Activated naive CD4-positive, alpha-beta T cell treated with anti-CD3 and anti-CD28 coated beads for 36 hours (primary cell): ENCODE data around the gene PNMA8C. TPM values are rescaled to one million over a fixed set of nuclear protein-coding genes. Genes with fewer than 3 reads are reported as not detected.
"Not testable (repeated sequence)": the region's sequence is repeated elsewhere in the genome, so short reads cannot be mapped to it uniquely, and the experiment has no call there.

ENCODE experiments used
- CTCF ChIA-PET: fragments of 350-600 bp; sonication (Branson Sonifier 250); formaldehyde crosslinking; loops from one replicate; lab custom pipeline; 2021; ENCODE audit warnings: antibody characterized with exemption; lab: Charles Lee
- DNase-seq: peaks from one replicate; pipeline ENCODE4 v3.0.0-alpha.2; 2020
- H3K27ac Mint-ChIP-seq: one replicate; pipeline ENCODE4 v1.8.0; 2021; ENCODE audit warnings: mild to moderate bottlenecking, mixed read lengths
- H3K27me3 Mint-ChIP-seq: one replicate; pipeline ENCODE4 v1.8.0; 2021; ENCODE audit warnings: low read depth, mixed read lengths
- H3K36me3 Mint-ChIP-seq: one replicate; pipeline ENCODE4 v1.8.0; 2021; ENCODE audit warnings: low read depth, mixed read lengths
- H3K4me1 Mint-ChIP-seq: one replicate; pipeline ENCODE4 v1.8.0; 2021; ENCODE audit warnings: low read depth, mixed read lengths
- H3K4me3 Mint-ChIP-seq: one replicate; pipeline ENCODE4 v1.8.0; 2021; ENCODE audit warnings: mild to moderate bottlenecking, moderate library complexity, mixed read lengths
- H3K9me3 Mint-ChIP-seq: one replicate; pipeline ENCODE4 v1.8.0; 2021; ENCODE audit warnings: mixed read lengths
- intact Hi-C: fragments of 100-400 bp; cut with micrococcal nuclease; formaldehyde crosslinking; loops from one replicate; pipeline ENCODE4 v1.15.1; 2023
- total RNA-seq, 2 experiments: library from RNA; stranded (reverse); gene quantifications; one replicate each; pipeline ENCODE4 v1.2.3, GENCODE V29; 2021

Gene PNMA8C
- total RNA-seq, 2 experiments from 2014 or later: not detected

DNA sequence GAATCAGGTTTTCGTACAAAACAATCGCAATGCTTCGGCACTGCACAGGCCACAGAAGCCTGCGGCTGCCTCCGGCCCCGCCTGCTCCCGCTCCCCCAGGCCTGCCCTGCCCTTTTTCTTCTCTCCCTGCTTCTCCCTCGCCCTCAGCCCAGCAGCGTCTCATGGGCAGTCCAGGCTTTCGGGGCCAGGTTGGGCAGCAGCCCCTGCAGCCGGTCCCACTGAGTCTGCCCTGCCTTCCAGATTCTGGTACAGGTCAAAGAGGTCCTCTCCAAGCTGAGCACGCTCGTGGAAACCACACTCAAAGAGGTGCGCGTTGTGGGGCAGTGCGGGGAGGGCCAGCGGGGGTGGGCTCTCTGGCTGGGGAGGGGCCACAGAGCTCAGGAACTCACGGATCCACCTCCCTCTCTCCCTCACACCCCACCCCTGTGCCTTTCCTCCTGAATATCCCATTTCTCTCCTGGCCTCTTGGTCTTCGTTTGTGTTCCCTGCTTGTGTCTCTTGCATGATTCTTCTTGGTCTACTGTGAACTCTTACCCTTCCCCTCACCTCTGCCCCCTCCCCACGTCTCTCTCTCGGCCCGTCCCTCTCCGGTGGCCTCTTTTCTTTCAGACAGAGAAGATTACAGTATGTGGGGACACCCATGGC is 45.4 kb downstream of the PNMA8C start:
- intact Hi-C loops: no loop called here
- H3K36me3 Mint-ChIP-seq: peaks cover 52% of the 10 kb centered on the region
- DNase-seq: no peak
- CTCF ChIA-PET: interaction anchor here (0.5 to 0.6 kb wide), 2 partner anchors 9 to 37 kb away, joined by 3 read pairs; no protein-coding TSS in a partner anchor
- H3K4me3 Mint-ChIP-seq: no peak overlapping the region
- no peaks in the 10 kb centered on the region for H3K9me3 Mint-ChIP-seq
- no peaks in the 10 kb centered on the region for H3K4me1 Mint-ChIP-seq
- no peaks in the 10 kb centered on the region for H3K27me3 Mint-ChIP-seq
- H3K27ac Mint-ChIP-seq: no peak overlapping the region

DNA sequence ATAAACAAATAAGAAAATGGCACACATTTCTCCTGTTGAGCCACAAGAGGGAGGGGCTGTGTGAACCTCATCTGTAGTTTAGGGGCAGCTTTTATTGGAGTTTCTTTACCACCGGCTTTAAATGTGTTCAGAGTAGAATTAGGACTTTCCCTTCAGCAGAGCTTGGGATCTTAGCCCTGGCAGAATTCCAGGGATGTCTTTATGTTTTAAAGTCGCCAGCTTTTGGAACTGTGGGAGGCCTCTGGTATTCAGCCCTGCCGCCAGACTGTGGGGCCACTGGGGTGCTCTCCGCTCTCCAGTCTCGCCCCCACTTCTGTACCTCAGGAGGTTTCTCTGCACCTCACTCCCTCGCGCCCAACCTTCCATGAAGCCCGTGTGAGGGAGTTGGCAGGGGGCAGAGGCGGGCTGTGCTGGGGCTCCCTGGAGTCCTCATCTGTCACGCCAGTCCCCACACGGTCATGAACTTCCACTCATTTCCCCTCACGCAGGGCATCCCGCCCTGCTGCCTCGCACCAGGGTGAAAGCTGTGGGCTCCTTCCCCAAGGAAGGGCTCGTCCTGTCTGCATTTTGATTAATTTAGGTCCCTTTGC is 46.9 kb downstream of the PNMA8C start:
- H3K4me1 Mint-ChIP-seq: no peaks in the 10 kb centered on the region
- no peak overlapping the region for H3K4me3 Mint-ChIP-seq
- no peak for DNase-seq
- no peak overlapping the region for H3K27ac Mint-ChIP-seq
- no peaks in the 10 kb centered on the region for H3K9me3 Mint-ChIP-seq
- peaks cover 42% of the 10 kb centered on the region for H3K36me3 Mint-ChIP-seq
- H3K27me3 Mint-ChIP-seq: no peaks in the 10 kb centered on the region
- CTCF ChIA-PET: no interaction called here
- intact Hi-C loops: no loop called here

DNA sequence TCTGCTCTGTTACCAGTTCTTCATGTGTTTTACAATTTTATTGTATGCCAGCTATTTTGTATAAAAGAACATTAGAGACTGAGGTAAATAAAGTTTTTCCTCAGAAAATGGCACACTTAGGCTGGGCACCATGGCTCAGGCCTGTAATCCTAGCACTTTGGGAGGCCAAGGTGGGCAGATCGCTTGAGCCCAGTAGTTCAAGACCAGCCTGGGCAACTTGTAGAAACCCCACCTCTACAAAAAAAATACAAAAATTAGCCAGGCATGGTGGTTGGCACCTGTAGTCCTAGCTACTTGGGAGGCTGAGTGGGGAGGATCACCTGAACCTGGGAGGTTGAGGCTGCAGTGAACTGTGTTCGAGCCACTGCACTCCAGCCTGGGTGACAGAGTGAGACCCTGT is 47.4 kb downstream of the PNMA8C start:
- no peak for DNase-seq
- no peaks in the 10 kb centered on the region for H3K9me3 Mint-ChIP-seq
- H3K27me3 Mint-ChIP-seq: no peaks in the 10 kb centered on the region
- no peak overlapping the region for H3K4me3 Mint-ChIP-seq
- H3K36me3 Mint-ChIP-seq: peaks cover 43% of the 10 kb centered on the region
- intact Hi-C loops: no loop called here
- CTCF ChIA-PET: no interaction called here
- H3K27ac Mint-ChIP-seq: no peak overlapping the region
- no peaks in the 10 kb centered on the region for H3K4me1 Mint-ChIP-seq

DNA sequence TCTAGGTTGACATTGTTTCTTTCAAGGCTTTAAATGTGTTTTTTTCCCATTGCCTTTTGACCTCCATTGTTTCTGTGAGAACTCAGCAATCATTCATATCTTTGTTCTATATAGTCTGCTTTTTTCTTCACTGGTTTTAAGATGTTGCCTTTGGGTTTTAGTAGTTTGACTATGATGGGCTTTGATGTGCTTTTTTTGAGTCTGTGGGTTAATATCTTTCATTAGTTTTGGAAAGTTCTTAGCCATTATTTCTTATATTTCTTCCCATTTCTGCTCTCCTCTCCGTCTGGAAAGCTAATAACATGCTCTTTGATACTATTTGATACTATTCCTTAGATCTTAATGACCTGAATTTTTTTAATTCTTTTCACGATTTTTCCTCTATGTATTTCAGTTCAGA is 48.0 kb downstream of the PNMA8C start:
- intact Hi-C loops: no loop called here
- H3K27me3 Mint-ChIP-seq: no peaks in the 10 kb centered on the region
- no peak for DNase-seq
- peaks cover 45% of the 10 kb centered on the region for H3K36me3 Mint-ChIP-seq
- H3K27ac Mint-ChIP-seq: no peak overlapping the region
- CTCF ChIA-PET: interaction anchor here (0.6 kb wide), 1 partner anchor 691 kb away, joined by 4 read pairs; no protein-coding TSS in a partner anchor
- H3K4me3 Mint-ChIP-seq: no peak overlapping the region
- no peaks in the 10 kb centered on the region for H3K9me3 Mint-ChIP-seq
- H3K4me1 Mint-ChIP-seq: no peaks in the 10 kb centered on the region

DNA sequence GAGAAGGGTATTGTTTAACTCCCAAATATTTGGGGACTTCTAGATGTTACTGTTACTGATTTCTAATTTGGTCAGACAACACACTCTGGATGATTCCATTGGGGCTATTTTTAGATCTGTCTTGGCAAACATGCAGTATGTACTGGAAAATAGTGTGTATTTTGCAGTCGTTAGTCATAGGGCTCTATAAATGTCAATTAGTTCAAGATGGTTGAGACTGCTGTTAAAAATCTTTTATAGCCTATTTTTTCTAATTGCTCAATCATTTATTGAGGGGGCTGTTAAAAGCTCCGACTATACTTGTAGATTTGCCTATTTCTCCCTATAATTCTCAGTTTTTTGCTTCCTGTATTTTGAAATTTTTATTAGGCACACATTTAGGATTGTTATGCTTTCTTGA is 50.5 kb downstream of the PNMA8C start:
- Mint-ChIP-seq H3K36me3 (peaks cover 40% of the 10 kb centered on the region), H3K4me1 (no peaks in the 10 kb centered on the region), H3K27me3 (no peaks in the 10 kb centered on the region), H3K9me3 (no peaks in the 10 kb centered on the region), H3K27ac (no peak overlapping the region), H3K4me3 (no peak overlapping the region)
- intact Hi-C loops: no loop called here
- CTCF ChIA-PET: interaction anchor here (0.7 kb wide), 2 partner anchors 113 to 254 kb away, joined by 3 read pairs; no protein-coding TSS in a partner anchor
- no peak for DNase-seq

DNA sequence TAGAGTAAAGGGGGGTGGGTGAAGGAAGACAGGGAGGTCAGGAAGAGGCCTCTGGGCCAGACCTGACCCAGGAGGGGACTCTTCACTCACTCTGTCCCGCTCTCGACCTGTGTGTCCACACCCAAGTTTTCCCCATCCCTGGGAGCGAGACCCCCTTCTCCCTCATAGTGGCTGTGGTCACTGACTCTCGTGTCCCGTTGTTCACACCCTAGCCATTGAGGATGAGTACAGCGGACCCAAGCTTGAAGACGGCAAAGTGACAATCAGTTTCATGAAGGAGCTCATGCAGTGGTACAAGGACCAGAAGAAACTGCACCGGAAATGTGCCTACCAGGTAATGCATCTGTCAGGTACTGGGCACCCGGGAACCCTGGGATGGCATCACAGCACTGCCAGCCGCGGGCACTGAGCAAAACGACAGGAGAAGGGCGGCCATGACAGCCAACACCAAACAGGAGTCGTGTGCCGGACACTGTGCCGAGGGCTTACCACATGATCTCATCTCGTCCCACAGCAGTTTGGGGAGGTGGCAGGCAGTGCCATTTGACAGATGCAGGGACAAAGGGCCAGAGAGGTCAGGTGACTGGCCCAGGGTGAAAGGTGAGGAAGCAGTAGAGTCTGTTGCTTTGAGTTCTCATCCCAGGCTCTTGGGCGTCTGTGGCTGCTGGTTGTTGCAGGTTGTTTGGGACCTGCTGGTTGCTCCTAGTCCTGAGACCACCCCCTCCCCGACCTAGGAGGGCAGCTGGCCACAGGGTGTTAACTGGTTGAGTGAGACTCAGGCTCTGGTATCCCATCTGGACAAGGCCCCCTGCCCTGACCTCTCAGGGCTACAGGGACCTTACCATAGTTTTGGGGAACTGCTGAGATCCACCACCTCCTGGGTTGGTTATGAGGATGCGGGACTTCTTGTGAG is 52.2 kb downstream of the PNMA8C start:
- no peaks in the 10 kb centered on the region for H3K9me3 Mint-ChIP-seq
- no peak overlapping the region for H3K27ac Mint-ChIP-seq
- DNase-seq: no peak
- no peak overlapping the region for H3K4me3 Mint-ChIP-seq
- CTCF ChIA-PET: no interaction called here
- peaks cover 8% of the 10 kb centered on the region for H3K4me1 Mint-ChIP-seq
- intact Hi-C loops: no loop called here
- no peaks in the 10 kb centered on the region for H3K27me3 Mint-ChIP-seq
- H3K36me3 Mint-ChIP-seq: peaks cover 28% of the 10 kb centered on the region

DNA sequence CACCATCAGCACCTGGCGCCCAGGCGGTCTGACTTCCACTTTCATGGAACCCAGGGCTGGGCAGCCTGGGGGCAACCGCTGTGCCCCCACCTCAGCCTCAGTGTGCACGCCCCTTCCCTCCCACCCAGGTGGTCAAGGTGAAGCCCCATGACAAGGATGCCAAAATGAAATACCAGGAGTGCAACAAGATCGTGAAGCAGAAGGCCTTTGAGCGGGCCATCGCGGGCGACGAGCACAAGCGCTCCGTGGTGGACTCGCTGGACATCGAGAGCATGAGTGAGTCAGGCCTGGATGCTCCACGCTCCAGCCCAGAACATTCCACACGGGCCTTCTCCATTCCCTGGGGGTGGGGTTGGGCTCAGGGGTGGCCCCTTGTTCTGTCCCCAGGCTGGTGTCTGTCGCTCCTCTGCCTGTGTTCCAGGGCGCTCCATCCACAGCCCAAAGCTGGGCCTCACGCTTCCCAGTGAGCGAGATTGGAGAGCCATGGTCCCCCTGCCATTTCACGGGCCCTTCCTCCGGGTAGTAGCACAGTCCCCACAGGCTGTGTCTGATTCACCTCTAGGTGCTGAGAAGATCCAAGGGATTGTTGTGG is 53.2 kb downstream of the PNMA8C start:
- H3K27ac Mint-ChIP-seq, DNase-seq, H3K4me3 Mint-ChIP-seq, intact Hi-C loops, CTCF ChIA-PET, H3K9me3 Mint-ChIP-seq, H3K27me3 Mint-ChIP-seq: not testable (repeated sequence)
- Mint-ChIP-seq H3K4me1 (peaks cover 15% of the 10 kb centered on the region), H3K36me3 (peaks cover 21% of the 10 kb centered on the region)

Other genes starting within 250 kb of the PNMA8C start
- gene IGFL1, start 199.2 kb downstream of the PNMA8C start, total RNA-seq: not detected
- not detected for gene HIF3A, start 131.9 kb downstream of the PNMA8C start, total RNA-seq
- gene PPP5C, start 81.8 kb downstream of the PNMA8C start, total RNA-seq: 10 to 100 TPM; 87.4 to 89.2 TPM
- gene CCDC8, start 15.4 kb downstream of the PNMA8C start, total RNA-seq: not detected
- gene PNMA8A, start 42.6 kb upstream of the PNMA8C start, total RNA-seq: 1 to 10 TPM; 1.1 to 1.5 TPM
- under 1 TPM; 0.35 to 0.52 TPM for gene PNMA8B, start 66.9 kb upstream of the PNMA8C start, total RNA-seq
- 100 to 1,000 TPM; 482 to 500 TPM for gene CALM3, start 172.4 kb upstream of the PNMA8C start, total RNA-seq
- 10 to 100 TPM; 16.3 to 17.2 TPM for gene PTGIR, start 196.2 kb upstream of the PNMA8C start, total RNA-seq
- gene GNG8, start 207.3 kb upstream of the PNMA8C start, total RNA-seq: 1 to 10 TPM; 7.1 to 8.1 TPM
- 1 to 10 TPM; 2.4 to 3.0 TPM for gene DACT3, start 232.2 kb upstream of the PNMA8C start, total RNA-seq